NCI-H128 (cell line): ENCODE data around the gene SLC45A2.
"Not testable (repeated sequence)": the region's sequence is repeated elsewhere in the genome, so short reads cannot be mapped to it uniquely, and the experiment has no call there.

Experiments
- DNase-seq: peaks from one replicate; lab custom pipeline; 2025; ENCODE audit not compliant: unreplicated experiment; lab: John Stamatoyannopoulos, UW

The SLC45A2 gene

DNA sequence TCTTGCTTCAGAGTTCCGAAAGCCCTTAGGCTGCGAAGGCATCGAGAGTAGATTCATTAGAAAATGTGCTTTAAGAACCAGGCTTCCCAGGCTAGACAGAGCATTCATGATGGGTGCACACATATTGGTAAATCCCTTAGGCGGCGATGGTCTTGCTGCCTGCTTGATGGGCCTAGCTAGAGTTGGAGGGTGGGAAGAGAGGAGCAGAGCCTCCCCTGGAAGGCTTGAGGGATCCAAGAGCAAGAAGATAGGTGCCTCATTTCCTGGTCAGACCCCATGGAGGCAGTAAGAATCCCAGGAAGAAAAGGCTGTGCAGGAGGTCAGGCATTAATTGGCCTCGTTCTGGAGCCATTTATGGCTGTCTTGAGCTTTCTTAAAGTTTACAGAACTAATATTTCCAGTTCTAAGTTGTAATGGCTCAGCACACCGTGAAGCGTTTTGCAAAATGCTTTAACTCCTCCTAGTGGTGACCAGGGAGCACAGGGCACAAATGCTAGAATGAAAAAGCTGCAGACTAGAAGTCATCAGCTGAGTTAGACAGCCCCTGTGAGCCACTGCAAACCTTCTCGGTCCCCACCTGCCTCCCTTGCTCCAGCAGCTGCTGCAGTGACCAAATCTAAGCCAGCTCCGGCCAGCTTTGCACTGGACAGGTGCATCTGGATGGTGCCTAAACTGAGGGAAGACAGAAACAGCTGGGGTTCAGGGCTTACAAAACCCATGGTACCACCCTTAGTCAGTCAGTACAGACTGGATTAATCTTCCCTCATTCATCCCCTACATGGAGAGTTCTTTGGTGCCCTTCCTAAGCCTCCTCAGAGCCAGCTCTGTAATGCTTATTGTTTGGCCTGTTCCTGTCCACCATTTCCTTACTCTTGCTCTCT lies 14.7 kb downstream of the SLC45A2 start:
- DNase-seq, result no peak

DNA sequence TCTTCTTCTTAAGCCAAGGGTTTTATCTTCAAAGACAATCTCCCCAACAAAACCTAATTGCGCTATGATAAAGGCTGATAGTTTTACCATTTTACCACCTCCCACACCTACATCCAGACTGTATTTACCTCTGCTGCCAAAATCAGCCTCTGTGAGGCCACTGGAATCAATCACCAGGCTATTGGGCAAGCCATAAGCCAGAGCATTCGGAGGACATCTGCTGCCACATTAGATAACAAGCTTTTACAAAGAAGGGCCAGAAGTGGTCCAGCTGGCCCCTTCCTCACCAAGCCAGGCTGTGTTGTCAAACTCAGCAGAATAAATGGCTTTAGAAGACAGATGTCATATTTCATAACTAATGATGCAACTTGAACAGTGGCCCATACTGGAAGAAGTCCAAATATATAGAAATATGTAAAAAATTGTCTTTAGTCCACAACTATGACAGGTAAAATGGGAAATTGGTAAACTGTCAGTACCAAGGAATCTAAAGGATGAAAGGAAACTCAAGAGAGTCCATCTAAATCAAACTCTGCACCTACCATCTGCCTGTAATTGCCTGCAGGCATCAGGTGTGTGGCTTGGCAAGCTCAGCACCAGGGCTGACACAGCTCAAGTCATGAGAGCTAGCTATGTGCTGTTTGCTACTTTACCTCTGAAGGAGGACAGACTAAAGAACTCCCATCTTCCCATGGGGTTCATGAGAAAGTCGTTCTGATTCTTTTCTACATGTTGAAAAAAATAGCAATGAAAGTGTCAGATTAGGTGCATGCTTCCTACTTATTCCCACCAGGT lies 16.1 kb downstream of the SLC45A2 start:
- no peak for DNase-seq

DNA sequence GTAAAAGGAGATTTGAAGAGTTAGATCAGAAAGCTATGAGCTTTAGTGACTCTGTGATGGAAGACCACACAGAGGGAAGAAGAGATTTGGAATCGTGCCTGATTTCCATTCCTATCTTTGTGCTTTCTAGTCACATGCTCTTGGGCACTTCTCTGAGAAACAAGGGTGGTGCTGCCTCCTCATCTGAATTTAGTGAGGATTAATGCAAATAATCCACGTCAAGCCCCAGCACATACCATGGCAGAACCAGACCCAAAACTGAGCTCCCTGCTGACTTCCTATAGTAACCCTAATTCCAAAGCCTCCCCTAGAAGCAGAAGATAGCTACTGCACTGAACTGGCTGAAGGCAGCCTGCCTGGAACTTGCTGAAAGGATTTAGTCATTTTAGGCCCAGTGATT lies 17.7 kb downstream of the SLC45A2 start:
- no peak for DNase-seq

DNA sequence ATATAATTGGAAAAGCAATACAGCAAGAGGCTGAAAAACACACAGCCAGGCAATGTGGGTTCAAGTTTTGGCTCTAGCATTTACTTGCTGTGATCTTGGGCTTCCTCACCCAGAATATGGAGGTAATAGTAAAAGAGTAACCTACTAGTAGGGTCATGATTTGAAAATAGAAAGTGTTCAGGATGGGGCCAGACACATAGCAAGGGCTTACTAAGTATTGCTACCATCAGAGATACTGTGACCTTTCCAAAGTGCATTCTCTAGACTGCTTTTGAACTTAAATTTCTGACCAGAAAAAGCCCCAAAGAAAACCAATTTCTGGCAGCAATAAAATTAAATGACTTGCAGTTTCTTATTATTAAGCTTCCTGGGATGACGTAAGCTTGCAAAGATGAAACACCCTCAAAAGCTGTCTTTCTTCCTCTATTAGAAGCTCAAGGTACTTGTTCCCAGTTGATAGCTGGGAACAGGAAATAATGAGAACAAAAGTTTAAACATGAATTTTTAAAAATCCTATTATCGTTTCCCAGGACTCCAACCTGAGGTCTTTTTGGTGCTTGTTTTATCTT lies 20.3 kb downstream of the SLC45A2 start:
- no peak for DNase-seq

DNA sequence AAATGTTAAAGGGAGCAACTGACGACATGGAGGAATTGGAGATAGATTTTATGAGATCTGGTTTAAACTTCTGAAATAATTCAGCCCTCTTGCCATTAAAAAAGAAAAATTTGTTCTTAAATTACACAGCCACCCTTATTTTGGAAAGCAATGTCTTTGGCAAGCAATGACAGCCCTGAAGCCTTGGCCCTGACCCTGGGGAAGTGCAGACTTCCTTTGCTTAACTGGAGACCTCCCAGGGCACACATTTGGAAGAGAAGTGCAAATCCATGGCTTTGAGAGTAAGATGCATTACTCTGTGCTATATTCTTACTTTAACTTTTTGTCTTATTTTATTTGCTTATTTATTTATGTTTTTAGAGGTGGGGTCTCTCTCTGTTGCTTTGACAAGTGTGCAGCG lies 26.3 kb downstream of the SLC45A2 start:
- DNase-seq, result no peak

DNA sequence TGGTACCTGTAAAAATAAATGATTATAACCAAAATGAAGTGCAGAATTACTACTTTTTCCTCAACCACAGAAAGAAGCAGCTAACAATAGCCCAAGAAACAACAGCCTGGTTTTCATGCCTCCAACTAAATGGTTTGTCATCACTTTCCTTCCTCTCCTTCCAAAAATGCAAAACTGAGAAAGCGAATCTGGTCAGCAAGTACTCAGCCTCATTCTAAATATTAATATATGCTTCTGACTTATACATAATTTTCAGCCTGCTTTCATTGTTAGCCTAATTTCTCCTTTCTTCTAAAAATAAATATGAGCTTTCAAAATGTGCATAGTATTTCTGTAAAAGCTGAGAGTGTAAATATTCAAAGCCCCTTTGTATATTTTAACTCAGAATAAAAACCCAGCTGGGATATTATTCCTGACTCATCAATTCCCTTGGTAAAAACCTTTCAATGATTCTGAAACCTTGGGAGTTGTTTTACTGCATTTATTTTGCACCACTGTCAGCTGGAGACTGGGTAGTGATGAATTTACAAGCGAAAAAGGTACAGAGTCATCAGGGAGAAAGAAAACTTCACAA lies 26.8 kb downstream of the SLC45A2 start:
- DNase-seq, result no peak

DNA sequence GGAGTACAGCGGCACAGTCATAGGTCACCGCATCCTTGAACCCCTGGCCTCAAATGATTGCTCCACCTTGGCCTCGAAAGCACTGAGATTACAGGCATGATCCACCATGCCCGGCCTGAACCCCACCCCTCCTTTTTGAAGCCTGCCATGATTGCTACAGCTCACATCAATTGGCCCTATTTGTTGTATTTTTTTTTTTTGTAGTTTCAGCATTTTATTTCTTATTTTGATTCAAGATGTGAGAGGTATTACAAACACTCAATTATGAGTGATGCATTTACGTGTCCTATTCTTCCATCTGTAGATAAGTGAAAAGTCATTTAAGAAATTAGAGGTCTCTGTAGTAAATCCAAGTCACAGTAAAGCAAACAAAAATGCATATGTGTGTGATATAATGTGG lies 32.3 kb downstream of the SLC45A2 start:
- not testable (repeated sequence) for DNase-seq

DNA sequence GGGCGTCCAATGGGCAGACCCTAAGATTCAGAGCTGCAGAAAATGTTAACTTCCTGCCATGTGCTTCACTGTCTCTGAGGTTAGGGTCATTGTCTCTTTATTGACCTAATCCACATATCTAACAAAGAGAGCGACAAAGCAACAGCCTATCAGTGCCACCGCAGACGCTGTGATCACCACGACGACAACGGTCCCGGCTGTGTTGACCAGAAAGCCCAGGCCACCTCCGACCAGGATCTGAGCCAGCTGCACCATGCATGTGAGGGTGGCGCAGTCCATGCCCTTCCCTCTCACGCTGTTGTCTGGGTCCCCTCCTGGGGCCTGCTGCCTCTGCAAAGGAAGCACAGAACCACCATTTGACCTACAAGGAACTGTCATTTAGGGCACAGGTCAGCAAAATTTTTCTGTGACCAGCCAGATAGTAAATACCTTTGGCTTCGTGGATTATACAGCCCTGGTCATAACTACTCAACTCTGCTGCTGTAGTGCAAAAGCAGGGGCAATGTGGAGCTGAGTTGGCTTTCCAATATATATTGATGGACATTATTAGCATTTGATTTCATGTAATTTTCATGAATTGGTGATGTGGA lies 39.9 kb downstream of the SLC45A2 start:
- DNase-seq, result no peak

DNA sequence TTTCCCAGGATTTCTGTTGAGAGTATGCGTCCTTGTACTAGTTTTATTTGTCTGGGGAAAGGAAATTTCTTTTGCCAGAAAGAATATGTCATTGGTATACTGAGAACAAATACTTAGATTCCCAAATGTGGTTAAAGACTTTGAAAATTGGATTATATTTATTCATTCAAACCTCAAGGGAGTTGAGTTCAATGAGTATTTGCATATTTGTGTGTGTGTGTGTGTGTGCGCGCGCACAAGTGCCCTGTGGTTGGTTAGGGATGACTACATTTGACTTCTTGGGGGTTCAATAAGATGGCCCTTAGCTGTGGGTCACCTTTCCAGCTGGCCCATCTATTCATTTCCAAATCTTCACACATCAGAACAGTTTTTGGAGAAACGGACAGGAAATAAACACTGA lies 43.4 kb downstream of the SLC45A2 start:
- no peak for DNase-seq

DNA sequence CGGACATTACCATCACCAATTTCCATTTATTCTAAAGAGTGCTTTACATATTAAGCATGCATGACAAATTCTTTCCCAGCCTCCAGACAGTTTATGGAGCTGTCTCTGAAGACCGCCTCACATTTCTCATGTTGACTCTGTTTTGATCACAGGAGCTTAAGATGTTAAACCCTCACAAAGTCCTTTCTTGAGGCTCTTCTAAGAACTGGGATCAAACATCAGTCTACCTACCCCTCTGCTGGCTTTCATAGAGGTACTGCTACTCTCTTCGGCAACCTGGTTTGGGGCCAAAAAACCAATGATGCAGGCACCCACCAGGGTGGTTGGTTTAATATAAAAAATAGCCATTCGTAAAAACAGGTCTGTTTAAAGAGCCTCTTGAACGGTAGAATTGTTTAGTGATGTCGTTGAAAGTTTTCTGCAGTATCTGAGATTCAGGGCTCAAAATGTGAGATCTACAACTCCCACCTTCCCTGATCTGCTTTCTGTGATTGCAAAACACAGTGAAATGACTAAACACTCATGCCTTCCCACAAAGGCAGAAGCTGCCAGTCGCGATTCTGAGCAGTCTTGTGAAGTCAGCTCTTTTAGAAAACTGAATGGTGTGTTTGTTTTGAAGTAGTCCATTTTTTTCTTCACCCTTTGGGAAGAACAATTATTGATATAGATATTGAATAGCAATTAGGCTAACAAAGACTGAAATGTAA lies 44.8 kb downstream of the SLC45A2 start:
- DNase-seq, result no peak

DNA sequence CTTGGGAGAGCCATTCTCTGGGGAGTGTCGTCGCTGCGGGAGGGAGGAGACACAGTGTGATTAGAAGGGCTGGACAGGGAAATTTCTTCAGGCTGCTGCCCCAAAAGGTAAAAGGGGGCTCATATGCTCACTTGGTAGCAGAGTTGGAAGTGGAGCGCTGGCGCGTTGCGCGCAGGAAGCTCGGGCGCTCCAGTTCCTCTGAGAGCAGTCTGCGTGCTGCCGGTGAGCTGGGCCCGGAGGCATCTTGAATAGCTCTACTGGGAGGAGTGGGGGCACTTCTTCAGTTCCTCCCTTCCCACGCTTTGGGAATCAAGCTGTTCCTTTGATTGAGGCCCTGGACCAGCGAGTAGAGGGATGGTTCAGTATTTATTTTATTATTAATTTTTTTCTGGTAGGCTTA lies 45.6 kb downstream of the SLC45A2 start:
- no peak for DNase-seq

DNA sequence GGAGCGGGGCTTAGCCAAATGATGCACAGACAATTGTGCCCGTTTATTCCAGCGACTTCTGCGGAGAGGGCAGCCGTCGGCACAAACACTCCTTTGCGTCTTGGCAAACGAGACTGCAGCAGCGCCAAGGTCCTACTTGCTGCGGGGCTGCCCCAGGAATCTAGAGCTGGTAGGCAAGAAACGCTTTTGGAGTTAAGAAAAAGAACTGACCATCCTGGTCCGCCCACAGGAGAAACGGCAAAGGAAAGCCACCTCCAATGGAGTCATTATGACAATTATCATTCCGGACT lies 46.0 kb downstream of the SLC45A2 start:
- no peak for DNase-seq

DNA sequence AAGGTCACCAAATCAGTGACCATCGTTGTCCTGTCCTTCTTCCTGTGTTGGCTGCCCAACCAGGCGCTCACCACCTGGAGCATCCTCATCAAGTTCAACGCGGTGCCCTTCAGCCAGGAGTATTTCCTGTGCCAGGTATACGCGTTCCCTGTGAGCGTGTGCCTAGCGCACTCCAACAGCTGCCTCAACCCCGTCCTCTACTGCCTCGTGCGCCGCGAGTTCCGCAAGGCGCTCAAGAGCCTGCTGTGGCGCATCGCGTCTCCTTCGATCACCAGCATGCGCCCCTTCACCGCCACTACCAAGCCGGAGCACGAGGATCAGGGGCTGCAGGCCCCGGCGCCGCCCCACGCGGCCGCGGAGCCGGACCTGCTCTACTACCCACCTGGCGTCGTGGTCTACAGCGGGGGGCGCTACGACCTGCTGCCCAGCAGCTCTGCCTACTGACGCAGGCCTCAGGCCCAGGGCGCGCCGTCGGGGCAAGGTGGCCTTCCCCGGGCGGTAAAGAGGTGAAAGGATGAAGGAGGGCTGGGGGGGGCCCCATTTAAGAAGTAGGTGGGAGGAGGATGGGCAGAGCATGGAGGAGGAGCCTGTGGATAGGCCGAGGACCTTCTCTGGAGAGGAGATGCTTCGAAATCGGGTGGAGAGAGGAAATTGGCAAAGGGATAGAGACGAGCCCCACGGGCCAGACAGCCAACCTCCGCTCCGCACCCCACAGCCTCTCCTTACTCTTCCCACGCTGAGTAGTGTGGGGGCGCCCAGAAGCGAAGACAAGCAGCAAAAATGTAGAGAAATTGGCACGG lies 46.6 kb downstream of the SLC45A2 start:
- DNase-seq, result no peak

DNA sequence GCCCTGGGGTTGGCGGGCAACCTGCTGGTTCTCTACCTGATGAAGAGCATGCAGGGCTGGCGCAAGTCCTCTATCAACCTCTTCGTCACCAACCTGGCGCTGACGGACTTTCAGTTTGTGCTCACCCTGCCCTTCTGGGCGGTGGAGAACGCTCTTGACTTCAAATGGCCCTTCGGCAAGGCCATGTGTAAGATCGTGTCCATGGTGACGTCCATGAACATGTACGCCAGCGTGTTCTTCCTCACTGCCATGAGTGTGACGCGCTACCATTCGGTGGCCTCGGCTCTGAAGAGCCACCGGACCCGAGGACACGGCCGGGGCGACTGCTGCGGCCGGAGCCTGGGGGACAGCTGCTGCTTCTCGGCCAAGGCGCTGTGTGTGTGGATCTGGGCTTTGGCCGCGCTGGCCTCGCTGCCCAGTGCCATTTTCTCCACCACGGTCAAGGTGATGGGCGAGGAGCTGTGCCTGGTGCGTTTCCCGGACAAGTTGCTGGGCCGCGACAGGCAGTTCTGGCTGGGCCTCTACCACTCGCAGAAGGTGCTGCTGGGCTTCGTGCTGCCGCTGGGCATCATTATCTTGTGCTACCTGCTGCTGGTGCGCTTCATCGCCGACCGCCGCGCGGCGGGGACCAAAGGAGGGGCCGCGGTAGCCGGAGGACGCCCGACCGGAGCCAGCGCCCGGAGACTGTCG lies 47.3 kb downstream of the SLC45A2 start:
- no peak for DNase-seq

DNA sequence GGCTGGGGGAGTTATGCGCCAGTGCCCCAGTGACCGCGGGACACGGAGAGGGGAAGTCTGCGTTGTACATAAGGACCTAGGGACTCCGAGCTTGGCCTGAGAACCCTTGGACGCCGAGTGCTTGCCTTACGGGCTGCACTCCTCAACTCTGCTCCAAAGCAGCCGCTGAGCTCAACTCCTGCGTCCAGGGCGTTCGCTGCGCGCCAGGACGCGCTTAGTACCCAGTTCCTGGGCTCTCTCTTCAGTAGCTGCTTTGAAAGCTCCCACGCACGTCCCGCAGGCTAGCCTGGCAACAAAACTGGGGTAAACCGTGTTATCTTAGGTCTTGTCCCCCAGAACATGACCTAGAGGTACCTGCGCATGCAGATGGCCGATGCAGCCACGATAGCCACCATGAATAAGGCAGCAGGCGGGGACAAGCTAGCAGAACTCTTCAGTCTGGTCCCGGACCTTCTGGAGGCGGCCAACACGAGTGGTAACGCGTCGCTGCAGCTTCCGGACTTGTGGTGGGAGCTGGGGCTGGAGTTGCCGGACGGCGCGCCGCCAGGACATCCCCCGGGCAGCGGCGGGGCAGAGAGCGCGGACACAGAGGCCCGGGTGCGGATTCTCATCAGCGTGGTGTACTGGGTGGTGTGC lies 48.0 kb downstream of the SLC45A2 start, which contains the start of gene RXFP3:
TSS of gene RXFP3 (plus strand) at position 6 of the 636 bp plus-strand sequence. CDS start at position 361, 355 bp downstream.
- DNase-seq, result no peak

DNA sequence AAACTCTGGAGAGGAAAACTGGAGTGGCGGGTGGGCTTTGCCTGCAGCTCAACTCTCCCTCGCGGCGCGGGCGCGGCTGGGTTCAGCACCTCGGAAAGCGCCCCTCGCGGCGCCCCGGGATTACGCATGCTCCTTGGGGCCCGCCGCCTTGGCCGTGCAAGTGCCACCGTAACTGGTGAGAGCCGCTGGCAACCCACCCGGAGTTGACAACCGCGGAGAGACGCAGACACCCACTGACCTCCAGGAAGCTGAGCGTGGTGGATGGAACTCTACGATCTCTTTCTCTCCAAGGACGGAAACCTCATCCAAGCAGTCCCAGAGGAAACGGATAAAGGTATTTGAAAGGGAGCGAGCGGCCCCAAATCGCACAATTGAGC lies 48.5 kb downstream of the SLC45A2 start:
- peak; percentile 44 for DNase-seq

DNA sequence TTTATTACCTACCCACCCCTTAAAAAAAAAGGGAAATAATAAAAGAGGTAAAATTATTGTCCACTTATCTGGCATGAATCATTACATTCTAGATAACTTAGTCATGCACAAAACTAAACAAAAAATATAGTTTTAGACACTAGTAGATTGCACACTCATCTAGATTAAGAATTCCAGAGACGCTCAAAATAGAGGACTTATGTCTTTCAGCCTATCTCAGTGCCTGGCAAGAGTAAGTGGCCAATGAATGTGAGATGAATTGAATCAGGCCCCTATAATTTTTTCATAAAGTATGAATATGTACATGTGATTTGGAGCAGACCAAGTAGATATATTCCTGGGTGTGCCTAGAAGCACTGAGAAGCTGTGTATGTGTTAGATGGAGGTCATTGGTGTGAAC lies 50.3 kb downstream of the SLC45A2 start:
- no peak for DNase-seq

DNA sequence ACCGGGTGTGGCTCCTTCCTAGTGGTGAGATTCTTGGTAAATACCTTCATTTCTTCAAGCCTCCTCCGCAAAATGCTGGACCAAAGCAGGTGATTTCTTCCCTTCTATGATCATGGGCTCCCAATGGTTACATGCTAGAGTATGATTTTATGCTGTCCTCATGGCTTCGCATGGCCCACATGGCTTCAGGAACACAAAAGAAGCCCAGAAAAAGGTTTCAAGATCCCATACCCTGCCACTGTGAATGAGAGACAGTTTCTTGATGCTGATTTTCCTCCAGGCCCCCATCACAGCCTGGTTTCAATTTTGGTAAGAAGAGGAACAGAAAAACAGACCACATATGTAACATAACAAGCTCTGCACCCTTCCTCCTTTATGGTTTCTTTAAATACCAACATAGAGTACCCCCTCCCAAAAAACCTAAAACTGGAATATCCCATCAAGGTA lies 50.7 kb downstream of the SLC45A2 start:
- DNase-seq, result no peak

DNA sequence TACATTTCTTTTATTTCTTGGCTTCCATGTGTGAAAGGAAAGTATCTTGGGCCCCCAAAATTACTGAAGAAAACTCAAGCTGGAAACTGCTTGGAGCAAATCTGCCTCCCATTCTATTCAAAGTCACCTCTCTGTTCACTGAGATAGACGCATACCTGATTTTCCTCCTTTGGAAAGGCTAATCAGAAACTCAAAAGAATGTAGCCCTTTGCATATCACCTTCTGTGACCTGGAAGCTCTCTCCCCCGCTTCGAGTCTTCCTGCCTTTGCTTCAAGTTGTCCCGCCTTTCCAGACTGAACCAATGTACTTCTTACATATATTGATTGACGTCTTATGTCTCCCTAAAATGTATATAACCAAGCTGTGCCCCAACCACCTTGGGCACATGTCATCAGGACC lies 53.4 kb downstream of the SLC45A2 start:
- DNase-seq, result no peak
